ENCODE data around the gene CREM.

The CREM gene

GRCh38 chr10:35112571-35112970 lies 14.1 kb upstream of the CREM start:
- Histone ChIP-seq H2BK5ac (ENCODE audit: low read depth, low read length, poor library complexity) (no peak overlapping the region), H3K18ac (ENCODE audit: low read length) (no peak overlapping the region), H3K27me3 (ENCODE audit: insufficient read depth, low read length) (no peaks in the 10 kb centered on the region), H2BK120ac (ENCODE audit: insufficient read depth, low read length, poor library complexity) (no peak overlapping the region), H2AFZ (ENCODE audit: insufficient read depth, low read length, poor library complexity) (no peak overlapping the region), H3K9me3 (ENCODE audit: insufficient read depth, low read depth, low read length) (no peaks in the 10 kb centered on the region), H4K12ac (ENCODE audit: low read depth, low read length) (no peak overlapping the region), H3K79me1 (ENCODE audit: low read length) (no peaks in the 10 kb centered on the region), H3K36me3 (ENCODE audit: control insufficient read depth in 1 of 2, insufficient read depth in 2 of 2, low read length in 2 of 2) (no peaks in the 10 kb centered on the region), H2AK5ac (ENCODE audit: low read length) (no peak overlapping the region), H3K9ac (ENCODE audit: low read length) (no peak overlapping the region), H3K4me3 (ENCODE audit: low read depth, low read length) (no peak overlapping the region), H4K8ac (ENCODE audit: low read depth, low read length) (no peak overlapping the region), H2BK12ac (ENCODE audit: low read length) (no peak overlapping the region), H4K91ac (ENCODE audit: low read depth, low read length) (no peak overlapping the region), H3K4me2 (ENCODE audit: low read length) (no peak overlapping the region), H3K4me1 (ENCODE audit: control insufficient read depth in 1 of 2, insufficient read depth in 2 of 2, low read length in 2 of 2) (no peaks in the 10 kb centered on the region), H3K79me2 (ENCODE audit: control insufficient read depth, insufficient read depth, low read length, poor library complexity) (no peaks in the 10 kb centered on the region), H3K23ac (ENCODE audit: low read length) (no peak overlapping the region), H3K14ac (ENCODE audit: low read length) (no peak overlapping the region), H3K27ac (ENCODE audit: low read depth, low read length) (no peak overlapping the region), H3K4ac (ENCODE audit: low read depth, low read length) (no peak overlapping the region)
- DNase-seq = no peak
- WGBS (ENCODE audit: extremely low coverage, insufficient coverage, insufficient read length) = no CpG with 5 or more reads among the region's 4 CpGs

- H4K8ac ChIP-seq (ENCODE audit: low read depth, low read length) = no peak overlapping the region
- no CpG with 5 or more reads among the region's 1 CpG for WGBS (ENCODE audit: extremely low coverage, insufficient coverage, insufficient read length)
- no peak overlapping the region for H3K4me3 ChIP-seq (ENCODE audit: low read depth, low read length)
- H2BK5ac ChIP-seq (ENCODE audit: low read depth, low read length, poor library complexity) = no peak overlapping the region
- H3K4ac ChIP-seq (ENCODE audit: low read depth, low read length) = no peak overlapping the region
- no peak overlapping the region for H2BK12ac ChIP-seq (ENCODE audit: low read length)
- no peak overlapping the region for H3K4me2 ChIP-seq (ENCODE audit: low read length)
- no peaks in the 10 kb centered on the region for H3K9me3 ChIP-seq (ENCODE audit: insufficient read depth, low read depth, low read length)
- H3K14ac ChIP-seq (ENCODE audit: low read length) = no peak overlapping the region
- no peaks in the 10 kb centered on the region for H3K4me1 ChIP-seq (ENCODE audit: control insufficient read depth in 1 of 2, insufficient read depth in 2 of 2, low read length in 2 of 2)
- H2AK5ac ChIP-seq (ENCODE audit: low read length) = no peak overlapping the region
- no peak overlapping the region for H3K9ac ChIP-seq (ENCODE audit: low read length)
- no peak overlapping the region for H4K91ac ChIP-seq (ENCODE audit: low read depth, low read length)
- H2AFZ ChIP-seq (ENCODE audit: insufficient read depth, low read length, poor library complexity) = no peak overlapping the region
- no peaks in the 10 kb centered on the region for H3K27me3 ChIP-seq (ENCODE audit: insufficient read depth, low read length)
- H2BK120ac ChIP-seq (ENCODE audit: insufficient read depth, low read length, poor library complexity) = no peak overlapping the region
- DNase-seq = no peak
- H3K18ac ChIP-seq (ENCODE audit: low read length) = no peak overlapping the region
- H4K12ac ChIP-seq (ENCODE audit: low read depth, low read length) = no peak overlapping the region
- no peak overlapping the region for H3K23ac ChIP-seq (ENCODE audit: low read length)
- no peaks in the 10 kb centered on the region for H3K79me2 ChIP-seq (ENCODE audit: control insufficient read depth, insufficient read depth, low read length, poor library complexity)
- no peaks in the 10 kb centered on the region for H3K79me1 ChIP-seq (ENCODE audit: low read length)
- H3K27ac ChIP-seq (ENCODE audit: low read depth, low read length) = no peak overlapping the region
- H3K36me3 ChIP-seq (ENCODE audit: control insufficient read depth in 1 of 2, insufficient read depth in 2 of 2, low read length in 2 of 2) = no peaks in the 10 kb centered on the region
Observed at GRCh38 chr10:35119378-35119777, 7.3 kb upstream of the CREM start.

- H3K9me3 ChIP-seq (ENCODE audit: insufficient read depth, low read depth, low read length) = no peaks in the 10 kb centered on the region
- H3K23ac ChIP-seq (ENCODE audit: low read length) = no peak overlapping the region
- no peaks in the 10 kb centered on the region for H3K36me3 ChIP-seq (ENCODE audit: control insufficient read depth in 1 of 2, insufficient read depth in 2 of 2, low read length in 2 of 2)
- H3K9ac ChIP-seq (ENCODE audit: low read length) = no peak overlapping the region
- H2BK120ac ChIP-seq (ENCODE audit: insufficient read depth, low read length, poor library complexity) = no peak overlapping the region
- no peak overlapping the region for H4K12ac ChIP-seq (ENCODE audit: low read depth, low read length)
- H2BK5ac ChIP-seq (ENCODE audit: low read depth, low read length, poor library complexity) = no peak overlapping the region
- H4K91ac ChIP-seq (ENCODE audit: low read depth, low read length) = no peak overlapping the region
- H3K27me3 ChIP-seq (ENCODE audit: insufficient read depth, low read length) = no peaks in the 10 kb centered on the region
- WGBS (ENCODE audit: extremely low coverage, insufficient coverage, insufficient read length) = no CpG with 5 or more reads among the region's 6 CpGs
- H4K8ac ChIP-seq (ENCODE audit: low read depth, low read length) = no peak overlapping the region
- H3K79me1 ChIP-seq (ENCODE audit: low read length) = peaks cover 15% of the 10 kb centered on the region
- H3K14ac ChIP-seq (ENCODE audit: low read length) = no peak overlapping the region
- H2BK12ac ChIP-seq (ENCODE audit: low read length) = no peak overlapping the region
- H3K4me3 ChIP-seq (ENCODE audit: low read depth, low read length) = no peak overlapping the region
- H3K4me1 ChIP-seq (ENCODE audit: control insufficient read depth in 1 of 2, insufficient read depth in 2 of 2, low read length in 2 of 2) = peaks cover 4 to 8% of the 10 kb centered on the region in 2 experiments
- H2AK5ac ChIP-seq (ENCODE audit: low read length) = no peak overlapping the region
- H3K4ac ChIP-seq (ENCODE audit: low read depth, low read length) = no peak overlapping the region
- H3K27ac ChIP-seq (ENCODE audit: low read depth, low read length) = no peak overlapping the region
- no peak overlapping the region for H2AFZ ChIP-seq (ENCODE audit: insufficient read depth, low read length, poor library complexity)
- no peak overlapping the region for H3K18ac ChIP-seq (ENCODE audit: low read length)
- peaks cover 9% of the 10 kb centered on the region for H3K79me2 ChIP-seq (ENCODE audit: control insufficient read depth, insufficient read depth, low read length, poor library complexity)
- no peak overlapping the region for H3K4me2 ChIP-seq (ENCODE audit: low read length)
- peak in 1 of 2 donors; percentile 48 for DNase-seq
Observed at GRCh38 chr10:35124540-35124939, 2.1 kb upstream of the CREM start.

- Histone ChIP-seq H3K9me3 (ENCODE audit: insufficient read depth, low read depth, low read length) (no peaks in the 10 kb centered on the region), H4K91ac (ENCODE audit: low read depth, low read length) (peak overlapping the region; percentile 85), H3K27me3 (ENCODE audit: insufficient read depth, low read length) (no peaks in the 10 kb centered on the region), H3K4ac (ENCODE audit: low read depth, low read length) (no peak overlapping the region), H3K4me1 (ENCODE audit: control insufficient read depth in 1 of 2, insufficient read depth in 2 of 2, low read length in 2 of 2) (peaks cover 4 to 8% of the 10 kb centered on the region in 2 experiments), H3K18ac (ENCODE audit: low read length) (peak overlapping the region; percentile 93), H2BK12ac (ENCODE audit: low read length) (no peak overlapping the region), H2AK5ac (ENCODE audit: low read length) (no peak overlapping the region), H3K27ac (ENCODE audit: low read depth, low read length) (peak overlapping the region; percentile 37), H3K9ac (ENCODE audit: low read length) (peak overlapping the region; percentile 42), H3K79me2 (ENCODE audit: control insufficient read depth, insufficient read depth, low read length, poor library complexity) (peaks cover 9% of the 10 kb centered on the region), H3K4me2 (ENCODE audit: low read length) (peak overlapping the region; percentile 72), H3K36me3 (ENCODE audit: control insufficient read depth in 1 of 2, insufficient read depth in 2 of 2, low read length in 2 of 2) (no peaks in the 10 kb centered on the region), H3K79me1 (ENCODE audit: low read length) (peaks cover 15% of the 10 kb centered on the region), H2BK5ac (ENCODE audit: low read depth, low read length, poor library complexity) (peak overlapping the region; percentile 45), H3K23ac (ENCODE audit: low read length) (no peak overlapping the region), H3K14ac (ENCODE audit: low read length) (peak overlapping the region; percentile 91), H2AFZ (ENCODE audit: insufficient read depth, low read length, poor library complexity) (peak overlapping the region; percentile 99), H3K4me3 (ENCODE audit: low read depth, low read length) (peak overlapping the region; percentile 67), H4K8ac (ENCODE audit: low read depth, low read length) (peak overlapping the region; percentile 98), H4K12ac (ENCODE audit: low read depth, low read length) (peak overlapping the region; percentile 83), H2BK120ac (ENCODE audit: insufficient read depth, low read length, poor library complexity) (peak overlapping the region; percentile 48)
- DNase-seq = no peak
- WGBS (ENCODE audit: extremely low coverage, insufficient coverage, insufficient read length) = no CpG with 5 or more reads among the region's 13 CpGs
Observed at GRCh38 chr10:35126062-35126529, 550 bp upstream of the CREM start.
